Ramos (cell line): ENCODE data around the gene PSMD14.

Source experiments
- in situ Hi-C: fragments of 300-500 bp; cut with MboI; formaldehyde crosslinking; loops from one replicate; pipeline ENCODE4 v1.14.3; 2022; ENCODE audit warnings: low sequenced_read_pairs; ENCODE audit not compliant: unreplicated experiment

The PSMD14 gene

GRCh38 chr2:161416708-161417437 is 108.6 kb downstream of the PSMD14 start:
- in situ Hi-C loops: no loop called here

- in situ Hi-C loops: no loop called here
Observed at GRCh38 chr2:161417438-161418274, 109.4 kb downstream of the PSMD14 start.

GRCh38 chr2:161418275-161418714 is 110.1 kb downstream of the PSMD14 start:
- in situ Hi-C loops: no loop called here

GRCh38 chr2:161418715-161419637 is 110.8 kb downstream of the PSMD14 start:
- in situ Hi-C loops: no loop called here

DNA sequence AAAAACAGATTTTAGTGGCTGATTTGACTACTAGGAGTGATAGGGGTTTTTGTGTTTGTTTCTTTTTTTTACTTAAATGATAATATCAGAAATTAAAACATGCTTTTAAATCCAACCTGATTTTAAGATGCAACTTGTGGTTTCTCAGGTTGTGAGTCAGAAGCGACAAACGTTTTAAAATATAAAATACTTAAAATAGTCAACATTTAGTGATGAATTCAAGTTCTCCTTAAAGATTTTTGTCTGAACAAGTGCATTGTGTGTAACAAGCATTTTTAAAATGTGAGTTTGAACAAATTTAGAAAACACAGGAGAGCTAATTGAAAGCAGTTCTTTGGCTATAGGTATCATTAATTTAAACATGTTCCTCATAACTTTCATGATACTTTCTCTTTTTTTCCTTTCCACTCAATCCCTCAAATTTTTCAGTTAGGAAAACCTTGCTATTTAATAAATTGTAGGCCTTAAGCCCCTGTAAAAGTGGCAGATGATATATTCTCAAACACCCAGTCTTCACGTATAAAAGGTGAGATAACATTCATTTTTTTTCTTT is 111.5 kb downstream of the PSMD14 start:
- in situ Hi-C loops: no loop called here

GRCh38 chr2:161420406-161421074 is 112.3 kb downstream of the PSMD14 start:
- in situ Hi-C loops: no loop called here

DNA sequence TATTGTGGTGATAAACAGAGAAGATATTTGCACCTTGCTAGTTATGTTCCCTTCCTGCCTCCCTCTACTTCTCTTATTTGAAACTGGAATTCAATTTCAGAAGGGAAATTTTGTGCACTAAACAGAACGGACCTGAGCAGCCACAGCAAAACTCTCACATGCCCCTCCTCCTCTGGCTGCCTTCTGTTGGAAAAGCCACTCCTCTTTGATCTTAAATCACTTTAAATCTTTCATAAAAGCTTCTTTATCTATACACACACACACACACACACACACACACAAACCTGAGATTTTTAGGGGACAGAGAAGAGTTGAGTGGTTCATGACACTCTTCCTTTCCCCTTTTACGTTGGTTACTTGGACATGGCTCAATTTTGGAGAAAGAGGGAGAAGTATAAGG is 113.5 kb downstream of the PSMD14 start:
- in situ Hi-C loops: no loop called here

GRCh38 chr2:161422816-161423403 is 114.7 kb downstream of the PSMD14 start:
- in situ Hi-C loops: no loop called here

DNA sequence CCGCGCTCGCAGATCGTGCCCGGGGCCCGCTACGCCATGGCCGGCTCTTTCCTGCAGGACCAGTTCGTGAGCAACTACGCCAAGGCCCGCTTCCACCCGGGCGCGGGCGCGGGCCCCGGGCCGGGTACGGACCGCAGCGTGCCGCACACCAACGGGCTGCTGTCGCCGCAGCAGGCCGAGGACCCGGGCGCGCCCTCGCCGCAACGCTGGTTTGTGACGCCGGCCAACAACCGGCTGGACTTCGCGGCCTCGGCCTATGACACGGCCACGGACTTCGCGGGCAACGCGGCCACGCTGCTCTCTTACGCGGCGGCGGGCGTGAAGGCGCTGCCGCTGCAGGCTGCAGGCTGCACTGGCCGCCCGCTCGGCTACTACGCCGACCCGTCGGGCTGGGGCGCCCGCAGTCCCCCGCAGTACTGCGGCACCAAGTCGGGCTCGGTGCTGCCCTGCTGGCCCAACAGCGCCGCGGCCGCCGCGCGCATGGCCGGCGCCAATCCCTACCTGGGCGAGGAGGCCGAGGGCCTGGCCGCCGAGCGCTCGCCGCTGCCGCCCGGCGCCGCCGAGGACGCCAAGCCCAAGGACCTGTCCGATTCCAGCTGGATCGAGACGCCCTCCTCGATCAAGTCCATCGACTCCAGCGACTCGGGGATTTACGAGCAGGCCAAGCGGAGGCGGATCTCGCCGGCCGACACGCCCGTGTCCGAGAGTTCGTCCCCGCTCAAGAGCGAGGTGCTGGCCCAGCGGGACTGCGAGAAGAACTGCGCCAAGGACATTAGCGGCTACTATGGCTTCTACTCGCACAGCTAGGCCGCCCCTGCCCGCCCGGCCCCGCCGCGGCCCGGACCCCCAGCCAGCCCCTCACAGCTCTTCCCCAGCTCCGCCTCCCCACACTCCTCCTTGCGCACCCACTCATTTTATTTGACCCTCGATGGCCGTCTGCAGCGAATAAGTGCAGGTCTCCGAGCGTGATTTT is 115.5 kb downstream of the PSMD14 start:
- in situ Hi-C loops: no loop called here

DNA sequence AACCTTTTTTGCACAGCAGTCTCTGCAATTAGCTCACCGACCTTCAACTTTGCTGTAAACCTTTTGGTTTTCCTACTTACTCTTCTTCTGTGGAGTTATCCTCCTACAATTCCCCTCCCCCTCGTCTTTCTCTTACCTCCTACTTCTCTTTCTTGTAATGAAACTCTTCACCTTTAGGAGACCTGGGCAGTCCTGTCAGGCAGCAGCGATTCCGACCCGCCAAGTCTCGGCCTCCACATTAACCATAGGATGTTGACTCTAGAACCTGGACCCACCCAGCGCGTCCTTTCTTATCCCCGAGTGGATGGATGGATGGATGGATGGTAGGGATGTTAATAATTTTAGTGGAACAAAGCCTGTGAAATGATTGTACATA is 116.2 kb downstream of the PSMD14 start:
- in situ Hi-C loops: no loop called here

- in situ Hi-C loops: no loop called here
Observed at GRCh38 chr2:161424891-161425727, 116.9 kb downstream of the PSMD14 start.

DNA sequence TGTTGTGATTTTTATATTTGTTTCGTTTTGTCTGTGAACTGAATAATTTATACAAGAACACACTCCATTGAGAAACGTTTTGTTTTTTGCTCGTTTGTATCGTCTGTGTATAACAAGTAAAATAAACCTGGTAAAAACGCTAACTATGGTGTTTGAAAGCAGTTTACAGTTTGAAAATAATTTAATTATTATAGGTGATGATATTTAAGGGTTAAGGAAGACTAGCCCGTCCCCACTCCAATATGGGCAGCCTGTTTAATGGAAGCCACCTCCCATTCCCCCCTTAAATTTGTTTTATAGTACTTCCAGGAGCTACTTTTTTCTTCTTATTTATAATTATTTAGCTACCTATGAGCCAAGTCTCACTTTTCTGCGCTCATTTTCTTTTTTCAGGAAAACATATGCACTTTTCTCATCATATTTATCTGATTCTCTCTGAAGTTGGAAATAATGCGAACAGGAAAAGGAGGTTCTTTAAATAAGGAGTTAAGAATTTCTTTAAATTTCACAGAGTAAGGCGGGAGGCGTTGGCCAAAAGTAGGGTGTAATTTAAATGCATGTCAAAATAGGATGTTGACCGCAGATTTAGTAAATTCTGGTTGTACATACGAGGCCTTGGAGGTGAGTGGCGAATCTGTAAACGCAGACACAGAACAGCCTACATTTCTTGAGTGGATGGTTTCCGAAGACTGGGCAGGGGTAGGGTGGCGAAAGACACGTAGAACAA is 117.7 kb downstream of the PSMD14 start:
- in situ Hi-C loops: no loop called here

DNA sequence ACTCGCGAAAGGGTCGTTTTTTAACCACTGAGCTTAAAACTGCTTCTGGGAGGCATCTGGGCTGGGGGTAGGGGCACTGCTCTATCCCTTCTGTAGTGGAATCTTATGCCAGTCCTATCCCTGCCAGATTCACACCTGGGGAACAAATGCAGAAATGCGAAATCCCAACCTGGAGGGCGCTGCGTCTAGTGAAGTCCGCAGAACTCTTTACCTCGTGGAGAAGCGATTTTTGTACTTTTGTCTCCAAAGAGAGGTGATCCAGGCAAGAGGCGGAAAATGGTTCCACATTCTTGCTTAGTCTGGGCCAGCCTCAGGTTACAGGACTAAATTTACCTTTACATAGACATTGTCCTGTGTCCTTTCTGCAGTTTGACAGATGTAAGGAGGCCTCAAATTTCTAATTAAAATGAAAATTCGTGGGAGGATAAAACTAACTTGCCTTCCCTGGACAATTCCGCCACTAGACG is 118.3 kb downstream of the PSMD14 start:
- in situ Hi-C loops: no loop called here

GRCh38 chr2:161426922-161427663 is 118.9 kb downstream of the PSMD14 start:
- in situ Hi-C loops: no loop called here

GRCh38 chr2:161427664-161428587 is 119.7 kb downstream of the PSMD14 start:
- in situ Hi-C loops: no loop called here
